KBM-7 (cell line): Measurements from ENCODE around the gene SGSM1.
"Not testable (repeated sequence)": the region's sequence is repeated elsewhere in the genome, so short reads cannot be mapped to it uniquely, and the experiment has no call there.

Experiments
- DNase-seq: peaks from one replicate; pipeline ENCODE4 v3.0.0-alpha.2; 2015
- in situ Hi-C: fragments of 300-500 bp; cut with MboI; formaldehyde crosslinking; loops from 2 replicates; pipeline ENCODE4 v1.14.3; 2020; ENCODE audit warnings: low sequenced_read_pairs, low pct_unique_long_range_greater_than_20kb, mixed read lengths

Gene SGSM1

DNA sequence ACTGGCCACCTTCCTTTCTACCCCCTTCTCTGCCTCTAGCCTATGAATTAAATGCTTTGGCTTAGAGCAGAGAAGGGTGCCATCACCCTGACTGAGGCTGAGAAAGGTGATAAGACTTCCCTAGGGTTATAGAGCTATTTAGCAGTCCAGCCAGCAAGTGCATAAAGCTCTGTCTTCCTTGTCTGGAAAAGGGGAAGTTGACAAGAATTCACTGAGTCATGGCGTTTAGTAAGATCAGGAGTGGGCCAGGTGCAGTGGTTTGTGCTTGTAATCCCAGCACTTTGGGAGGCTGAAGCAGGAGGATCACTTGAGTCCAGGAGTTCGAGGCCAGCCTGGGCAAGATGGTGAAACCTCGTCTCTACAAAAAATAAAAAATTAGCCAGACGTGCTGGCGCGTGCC, 77.4 kb downstream of the SGSM1 start:
- peak; percentile 55 for DNase-seq
- in situ Hi-C loops: no loop called here

- no peak for DNase-seq
- in situ Hi-C loops: no loop called here
Measured at GRCh38 chr22:24887260-24887659, 81.2 kb downstream of the SGSM1 start.

DNA sequence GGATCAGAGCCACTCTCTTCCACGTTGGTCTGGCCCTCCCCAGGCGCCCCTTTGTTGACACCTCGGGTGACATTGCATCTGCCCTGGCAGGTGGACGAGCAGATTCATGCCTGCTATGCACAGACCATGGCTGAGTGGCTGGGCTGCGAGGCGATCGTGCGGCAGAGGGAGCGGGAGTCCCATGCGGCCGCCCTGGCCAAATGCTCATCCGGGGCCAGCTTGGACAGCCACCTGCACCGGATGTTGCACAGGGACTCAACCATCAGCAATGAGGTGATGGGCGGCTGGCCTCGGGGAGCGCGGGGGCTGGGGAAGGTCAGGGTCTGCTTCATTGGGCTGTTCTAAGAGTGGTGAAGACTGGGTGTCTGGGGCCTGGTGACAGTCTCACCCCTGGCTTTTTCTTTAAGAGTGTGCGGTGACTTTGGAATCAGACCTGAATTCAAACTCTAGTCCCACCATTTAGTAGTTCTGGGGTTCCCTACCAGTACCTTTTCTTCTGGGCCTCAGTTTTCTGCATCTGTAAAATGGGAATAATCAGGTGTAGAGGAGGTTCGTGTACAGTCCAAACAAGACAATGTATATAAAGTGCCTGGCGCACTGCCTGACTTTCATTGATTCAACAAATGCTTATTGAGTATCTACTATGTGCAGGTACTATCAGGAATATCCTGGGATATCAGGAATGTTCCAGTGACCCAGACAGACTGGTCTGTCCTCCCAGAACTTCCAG, 87.5 kb downstream of the SGSM1 start:
- in situ Hi-C loops: no loop called here

GRCh38 chr22:24894220-24894975, 88.4 kb downstream of the SGSM1 start:
- peak; percentile 62 for DNase-seq
- in situ Hi-C loops: no loop called here

More for the DNA sequence above, 87.5 kb downstream of the SGSM1 start:
- DNase-seq: no peak

GRCh38 chr22:24894998-24895397, 89.0 kb downstream of the SGSM1 start:
- in situ Hi-C loops: no loop called here

DNA sequence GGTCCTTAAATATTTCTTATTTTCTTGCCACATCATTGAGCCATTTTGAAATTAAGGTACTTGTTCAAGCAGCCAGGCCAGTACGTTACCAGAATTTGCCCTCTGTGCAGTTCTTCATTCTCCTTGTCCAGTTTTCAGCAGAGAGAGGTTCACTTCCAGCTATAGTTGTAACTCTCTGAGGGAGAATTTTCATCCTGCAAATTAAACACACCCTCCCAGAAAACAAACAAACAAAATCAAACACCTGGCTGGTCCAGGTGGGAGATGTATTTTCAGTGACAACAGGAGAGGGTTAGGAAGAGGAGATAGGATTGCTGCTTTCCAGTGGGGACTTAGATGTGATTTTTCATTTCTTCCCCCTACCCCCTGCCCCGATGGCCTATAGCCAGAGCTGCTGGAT, 95.4 kb downstream of the SGSM1 start:
- in situ Hi-C loops: no loop called here
- DNase-seq: no peak

More at GRCh38 chr22:24894998-24895397, 89.0 kb downstream of the SGSM1 start:
- DNase-seq: no peak

- in situ Hi-C loops: no loop called here
- DNase-seq: no peak
Measured at GRCh38 chr22:24905909-24906308, 99.9 kb downstream of the SGSM1 start.

GRCh38 chr22:24907101-24907500, 101.1 kb downstream of the SGSM1 start:
- DNase-seq, in situ Hi-C loops: not testable (repeated sequence)

DNA sequence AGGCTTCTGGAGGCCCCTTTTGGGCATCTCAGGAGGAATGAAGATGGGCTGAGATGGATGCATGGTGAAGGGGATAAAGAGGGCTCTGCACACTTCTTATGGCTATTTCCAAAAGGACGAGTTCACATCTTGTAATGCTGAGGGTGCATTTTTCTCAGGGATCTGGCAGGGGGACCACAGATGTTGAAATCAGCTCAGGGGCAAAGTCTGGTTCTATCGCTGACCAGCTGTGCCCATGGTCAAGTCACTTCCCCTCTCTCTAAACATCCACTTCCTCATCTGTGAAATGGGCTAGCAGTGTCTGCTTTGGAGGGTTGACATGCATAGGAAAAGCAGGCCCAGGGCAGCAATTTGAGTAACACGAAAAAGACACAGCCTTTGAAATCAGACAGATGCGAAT, 114.0 kb downstream of the SGSM1 start:
- DNase-seq: no peak
- in situ Hi-C loops: no loop called here

DNA sequence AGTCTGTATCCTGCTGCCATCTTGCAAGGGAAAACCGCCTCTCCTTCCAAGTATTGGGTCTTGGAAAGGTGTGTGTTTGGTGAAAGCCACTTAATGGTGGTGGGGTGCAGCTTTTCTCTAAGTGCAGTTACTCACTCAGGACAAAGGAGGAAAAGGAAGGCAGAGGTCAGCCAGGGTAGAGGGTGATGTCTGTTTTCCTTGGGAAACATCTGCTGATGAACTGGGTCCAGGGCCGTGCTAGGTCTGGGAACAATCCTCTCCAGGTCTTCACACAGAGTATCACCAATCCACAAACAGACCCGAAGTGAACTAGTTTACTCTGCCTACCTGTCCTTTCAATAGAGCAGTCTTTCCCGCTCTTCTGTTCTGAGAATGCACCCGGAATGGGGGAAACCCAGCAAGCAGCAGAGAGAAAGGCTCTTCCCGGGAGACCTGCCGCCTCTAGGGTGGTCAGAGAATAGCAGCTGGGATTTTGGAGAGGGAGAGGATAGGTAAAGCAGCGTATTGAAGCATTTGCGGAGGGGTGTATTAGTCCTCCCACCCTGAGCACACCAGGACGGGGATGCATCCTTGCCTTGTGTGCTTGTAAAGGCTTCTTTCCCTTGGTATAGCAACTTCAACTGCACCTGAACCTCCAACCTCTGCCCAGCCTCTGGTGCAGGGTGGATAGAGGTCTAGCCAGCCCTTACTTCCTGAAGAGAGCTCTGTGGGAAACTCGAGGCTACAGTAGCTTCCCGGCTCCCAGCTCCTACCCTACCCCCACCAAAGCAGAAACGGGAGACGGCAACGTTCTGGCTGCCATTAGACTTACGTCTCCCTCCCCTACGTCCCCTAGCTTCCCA, 119.8 kb downstream of the SGSM1 start:
- in situ Hi-C loops: loop anchor here (25.0 kb wide), 1 partner anchor 111 kb away; no protein-coding TSS in a partner anchor
- DNase-seq: no peak

DNA sequence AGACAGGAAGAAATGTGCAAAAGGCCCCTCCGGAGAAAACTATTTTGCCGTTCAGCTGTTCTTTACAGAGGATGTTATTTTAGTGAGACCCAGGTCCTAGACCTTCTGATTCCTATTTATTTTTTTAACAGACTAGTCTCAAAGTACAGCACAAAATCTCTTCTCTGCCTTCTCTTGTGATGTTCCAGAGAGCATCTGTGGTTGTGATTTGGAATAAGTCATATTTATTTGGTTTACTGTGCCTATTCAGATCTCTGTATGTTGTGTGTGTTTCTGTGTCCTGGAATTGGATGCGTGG, 120.4 kb downstream of the SGSM1 start:
- DNase-seq: no peak
- in situ Hi-C loops: loop anchor here (25.0 kb wide), 1 partner anchor 111 kb away; no protein-coding TSS in a partner anchor

GRCh38 chr22:24926849-24927579, 121.0 kb downstream of the SGSM1 start:
- DNase-seq: no peak
- in situ Hi-C loops: loop anchor here (25.0 kb wide), 1 partner anchor 110 kb away; no protein-coding TSS in a partner anchor

- in situ Hi-C loops: loop anchor here (25.0 kb wide), 1 partner anchor 109 kb away; no protein-coding TSS in a partner anchor
- no peak for DNase-seq
Measured at GRCh38 chr22:24928322-24928721, 122.3 kb downstream of the SGSM1 start.

DNA sequence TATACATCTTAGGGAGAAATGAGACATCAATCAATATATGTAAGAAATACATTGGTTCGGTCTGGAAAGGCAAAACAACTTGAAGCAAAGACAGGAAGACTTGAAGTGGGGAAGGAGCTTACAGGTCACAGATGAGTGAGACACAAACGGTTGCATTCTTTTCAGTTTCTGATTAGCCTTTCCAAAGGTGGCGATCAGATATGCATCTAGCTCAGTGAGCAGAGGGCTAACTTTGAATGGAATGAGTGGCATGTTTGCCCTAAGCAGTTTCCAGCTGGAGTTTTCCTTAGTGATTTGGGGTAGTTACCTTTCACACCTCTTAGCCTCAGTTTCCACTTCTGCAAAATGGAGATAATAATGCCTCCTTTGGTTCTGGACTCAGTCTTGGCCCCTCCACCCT, 124.7 kb downstream of the SGSM1 start:
- in situ Hi-C loops: loop anchor here (25.0 kb wide), 1 partner anchor 107 kb away; no protein-coding TSS in a partner anchor

GRCh38 chr22:24935771-24936483, 129.9 kb downstream of the SGSM1 start:
- in situ Hi-C loops: loop anchor here (25.0 kb wide), 1 partner anchor 101 kb away; no protein-coding TSS in a partner anchor
- DNase-seq: no peak

More for the DNA sequence above, 124.7 kb downstream of the SGSM1 start:
- DNase-seq: no peak

- DNase-seq: peak; percentile 18
- in situ Hi-C loops: loop anchor here (25.0 kb wide), 1 partner anchor 100 kb away; no protein-coding TSS in a partner anchor
Measured at GRCh38 chr22:24937114-24937513, 131.1 kb downstream of the SGSM1 start.

- peak; percentile 57 for DNase-seq
- in situ Hi-C loops: loop anchor here (25.0 kb wide), 1 partner anchor 98 kb away; no protein-coding TSS in a partner anchor
Measured at GRCh38 chr22:24938741-24939341, 132.8 kb downstream of the SGSM1 start.

GRCh38 chr22:24942301-24942700, 136.3 kb downstream of the SGSM1 start:
- no peak for DNase-seq
- in situ Hi-C loops: loop anchor here (25.0 kb wide), 1 partner anchor 95 kb away; no protein-coding TSS in a partner anchor
